Mammary epithelial cell (primary cell): Measurements from ENCODE around the gene MMP2.

ENCODE experiments used
- EZH2 ChIP-seq: IDR thresholded peaks from 2 replicates; pipeline ENCODE4 v1.6.1; 2012; ENCODE audit warnings: low read length, inconsistent platforms, borderline replicate concordance
- TF ChIP-seq, protein P1 (sequence below), 2 donors: IDR thresholded peaks in 1 of 2; conservative IDR thresholded peaks in 1 of 2; 2 replicates each; pipeline ENCODE4 v1.5.1; 2011 to 2012; ENCODE audit warnings: inconsistent platforms in 2 of 2, low read length in 2 of 2, mild to moderate bottlenecking in 2 of 2, control low read depth in 1 of 2, low read depth in 1 of 2; ENCODE audit not compliant: insufficient read depth in 1 of 2; ENCODE audit errors: extremely low read depth in 1 of 2

- TF ChIP-seq, protein P1, sequence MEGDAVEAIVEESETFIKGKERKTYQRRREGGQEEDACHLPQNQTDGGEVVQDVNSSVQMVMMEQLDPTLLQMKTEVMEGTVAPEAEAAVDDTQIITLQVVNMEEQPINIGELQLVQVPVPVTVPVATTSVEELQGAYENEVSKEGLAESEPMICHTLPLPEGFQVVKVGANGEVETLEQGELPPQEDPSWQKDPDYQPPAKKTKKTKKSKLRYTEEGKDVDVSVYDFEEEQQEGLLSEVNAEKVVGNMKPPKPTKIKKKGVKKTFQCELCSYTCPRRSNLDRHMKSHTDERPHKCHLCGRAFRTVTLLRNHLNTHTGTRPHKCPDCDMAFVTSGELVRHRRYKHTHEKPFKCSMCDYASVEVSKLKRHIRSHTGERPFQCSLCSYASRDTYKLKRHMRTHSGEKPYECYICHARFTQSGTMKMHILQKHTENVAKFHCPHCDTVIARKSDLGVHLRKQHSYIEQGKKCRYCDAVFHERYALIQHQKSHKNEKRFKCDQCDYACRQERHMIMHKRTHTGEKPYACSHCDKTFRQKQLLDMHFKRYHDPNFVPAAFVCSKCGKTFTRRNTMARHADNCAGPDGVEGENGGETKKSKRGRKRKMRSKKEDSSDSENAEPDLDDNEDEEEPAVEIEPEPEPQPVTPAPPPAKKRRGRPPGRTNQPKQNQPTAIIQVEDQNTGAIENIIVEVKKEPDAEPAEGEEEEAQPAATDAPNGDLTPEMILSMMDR (conservative IDR thresholded peaks at IDR 0.05 in 1 of 2, IDR thresholded peaks at IDR 0.05 in 1 of 2; ENCODE audit: extremely low read depth in 1 of 2, insufficient read depth in 1 of 2, low read depth in 1 of 2, low read length in 2 of 2) = no peak
- TF ChIP-seq EZH2 = no peak
Measured at GRCh38 chr16:55506083-55506482, 27.1 kb downstream of the MMP2 start.
